Heart left ventricle (tissue), 13 donors: ENCODE results near the gene FUS.

Experiments
- CTCF ChIP-seq, 12 donors: fragments of 200-600 bp; sonication (generic) in 4 of 12; IDR thresholded peaks; one replicate each; pipeline versions ENCODE4 v1.5.0 to v1.8.0; 2018 to 2022; ENCODE audit warnings: antibody characterized with exemption in 12 of 12, mild to moderate bottlenecking in 5 of 12
- POLR2A ChIP-seq, 2 donors: fragments of 450-650 bp; IDR thresholded peaks; one replicate each; pipeline ENCODE4 v1.6.1; 2017; ENCODE audit warnings: antibody characterized with exemption in 2 of 2, mild to moderate bottlenecking in 2 of 2, moderate library complexity in 2 of 2
- donor health status: ischemic (EF 13 %, LVEDD 7.1; RV severe dilation, severe dysfunction).
- donor health status: DM: no; HTN: yes; CAD: no.
- donor health status: DM: no; HTN: no; CAD: no.
- donor health status: ischemic (EF 25% LVEDD 6.9; RV normal size, moderate dysfunction).
- donor health status: ischemic (EF 25% LVEDD 5.7; RV mildly dilated, moderate dysfunction).
- donor health status: ischemic (EF 35%, LVEDD 5.7; RV mildly dilated, moderate dysfunction).
- donor health status: nonischemic (EF 11% LVEDD 7.7; RV severe dilation, severe dysfunction).
- donor health status: DM: yes; HTN: yes; CAD: no.
- donor health status: PGD.
- donor health status: ischemic (EF 29% LVEDD 5.4; RV normal size, mild dysfunction).
- donor health status: nonischemic (EF 23%, LVEDD 6.1; RV moderate dilation, normal function).

DNA sequence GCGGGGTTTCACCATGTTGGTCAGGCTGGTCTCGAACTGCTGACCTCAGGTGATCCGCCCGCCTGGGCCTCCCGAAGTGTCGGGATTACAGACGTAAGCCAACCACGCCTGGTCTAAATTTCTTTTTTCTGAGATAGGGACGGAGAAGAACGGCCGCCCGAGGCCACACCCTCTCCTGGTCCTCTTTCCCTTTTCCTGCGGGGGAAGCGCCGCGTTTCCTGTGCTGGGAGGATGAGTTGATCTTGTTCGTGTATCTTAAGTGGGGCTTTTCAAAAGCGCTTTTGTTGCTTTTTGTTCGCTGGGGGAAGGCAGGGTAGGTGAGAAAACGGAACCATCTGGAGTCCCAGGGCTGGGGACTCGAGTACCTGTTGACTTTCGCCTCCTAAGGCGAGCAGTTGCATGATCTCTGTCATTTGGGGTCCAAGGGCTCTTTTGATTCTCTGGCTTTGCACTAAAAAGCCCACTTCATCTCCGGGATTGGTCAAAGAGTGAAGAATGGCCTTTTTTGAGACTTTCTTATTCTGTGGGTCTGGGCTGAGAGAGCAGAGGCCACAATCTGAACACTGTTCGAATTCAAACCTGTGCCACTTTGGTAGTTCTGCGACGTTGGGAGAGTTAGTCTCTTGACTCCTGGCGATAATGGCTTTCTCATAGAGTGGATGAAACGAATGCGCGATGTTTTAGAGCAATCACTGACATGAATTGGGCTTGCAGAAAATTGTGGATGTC is 1.3 kb downstream of the FUS start:
- TF ChIP-seq POLR2A (IDR thresholded peaks at IDR 0.05): no peak
- TF ChIP-seq CTCF (IDR thresholded peaks at IDR 0.05): no peak
